Natural killer cell treated with Interleukin-12 subunit alpha and Interleukin-12 subunit beta and Interleukin-15 and Interleukin-18, amount 100 ng/mL, for 72 hours (primary cell): ENCODE data around the gene POLD2. TPM values are rescaled to one million over a fixed set of nuclear protein-coding genes. Genes with fewer than 3 reads are reported as not detected.

Experiments used
- ATAC-seq, 2 donors: fragments of 150-1000 bp; cut with Tn5 transposase in 1 of 2; sonication (Bioruptor Pico), chemical (Tn5 transposase) in 1 of 2; 2 replicates each; pipeline ENCODE4 v1.10.0; 2021
- DNase-seq: peaks from one replicate; pipeline ENCODE4 v3.0.0; 2022; ENCODE audit warnings: low spot score
- H3K27ac Mint-ChIP-seq, 2 donors: 1 replicate in 1 of 2; 2 replicates in 1 of 2; pipeline ENCODE4 v1.8.0; 2022; ENCODE audit warnings: mixed read lengths in 2 of 2, mild to moderate bottlenecking in 1 of 2, moderate library complexity in 1 of 2
- H3K27me3 Mint-ChIP-seq, 2 donors: 1 replicate in 1 of 2; 2 replicates in 1 of 2; pipeline ENCODE4 v1.8.0; 2022; ENCODE audit warnings: mixed read lengths in 2 of 2
- H3K36me3 Mint-ChIP-seq: one replicate; pipeline ENCODE4 v1.8.0; 2022; ENCODE audit warnings: mixed read lengths
- H3K4me1 Mint-ChIP-seq, 2 donors: 1 replicate in 1 of 2; 2 replicates in 1 of 2; pipeline ENCODE4 v1.8.0; 2022; ENCODE audit warnings: low read depth in 2 of 2, mixed read lengths in 2 of 2, mild to moderate bottlenecking in 1 of 2
- H3K4me3 Mint-ChIP-seq: one replicate; pipeline ENCODE4 v1.8.0; 2022; ENCODE audit warnings: mixed read lengths
- H3K9me3 Mint-ChIP-seq: 2 replicates; pipeline ENCODE4 v1.8.0; 2022; ENCODE audit warnings: mixed read lengths
- total RNA-seq, 2 donors: library from RNA; stranded (reverse); gene quantifications; one replicate each; pipeline ENCODE4 v1.2.3, GENCODE V29; 2022

POLD2 gene
- total RNA-seq, 2 donors from 2014 or later, result 101 to 229 TPM

- no peaks in the 10 kb centered on the region for H3K9me3 Mint-ChIP-seq
- H3K27ac Mint-ChIP-seq, result no peak overlapping the region
- H3K4me3 Mint-ChIP-seq, result no peak overlapping the region
- ATAC-seq, result no peak
- no peaks in the 10 kb centered on the region for H3K4me1 Mint-ChIP-seq
- peaks cover 5 to 11% of the 10 kb centered on the region in 2 donors for H3K27me3 Mint-ChIP-seq
- H3K36me3 Mint-ChIP-seq, result no peaks in the 10 kb centered on the region
- no peak for DNase-seq
Observed at GRCh38 chr7:44157116-44158080, 34.0 kb upstream of the POLD2 start.

GRCh38 chr7:44156453-44157010 is 33.2 kb upstream of the POLD2 start:
- H3K27me3 Mint-ChIP-seq, result peaks cover 0 to 2% of the 10 kb centered on the region in 2 donors
- no peaks in the 10 kb centered on the region for H3K36me3 Mint-ChIP-seq
- H3K4me1 Mint-ChIP-seq, result no peaks in the 10 kb centered on the region
- no peak for ATAC-seq
- H3K27ac Mint-ChIP-seq, result no peak overlapping the region
- H3K4me3 Mint-ChIP-seq, result no peak overlapping the region
- peak; percentile 37 for DNase-seq
- H3K9me3 Mint-ChIP-seq, result no peaks in the 10 kb centered on the region

GRCh38 chr7:44155191-44156185 is 32.1 kb upstream of the POLD2 start:
- H3K4me3 Mint-ChIP-seq, result no peak overlapping the region
- H3K4me1 Mint-ChIP-seq, result no peaks in the 10 kb centered on the region
- H3K36me3 Mint-ChIP-seq, result no peaks in the 10 kb centered on the region

GRCh38 chr7:44154703-44155102 is 31.4 kb upstream of the POLD2 start:
- Mint-ChIP-seq H3K27ac (no peak overlapping the region), H3K9me3 (no peaks in the 10 kb centered on the region), H3K27me3 (no peaks in the 10 kb centered on the region), H3K36me3 (no peaks in the 10 kb centered on the region), H3K4me3 (no peak overlapping the region), H3K4me1 (no peaks in the 10 kb centered on the region)
- ATAC-seq (no peak), DNase-seq (no peak)

More at GRCh38 chr7:44155191-44156185, 32.1 kb upstream of the POLD2 start:
- Mint-ChIP-seq H3K27ac (no peak overlapping the region), H3K9me3 (no peaks in the 10 kb centered on the region), H3K27me3 (no peaks in the 10 kb centered on the region)
- ATAC-seq (no peak), DNase-seq (peak; percentile 12)

- Mint-ChIP-seq H3K9me3 (no peaks in the 10 kb centered on the region), H3K4me3 (no peak overlapping the region), H3K4me1 (no peaks in the 10 kb centered on the region), H3K27me3 (no peaks in the 10 kb centered on the region), H3K36me3 (no peaks in the 10 kb centered on the region), H3K27ac (no peak overlapping the region)
- no peak for ATAC-seq
- peak; percentile 8 for DNase-seq
Observed at GRCh38 chr7:44153948-44154335, 30.6 kb upstream of the POLD2 start.

- Mint-ChIP-seq H3K27ac (no peak overlapping the region), H3K4me1 (no peaks in the 10 kb centered on the region), H3K4me3 (no peak overlapping the region), H3K27me3 (no peaks in the 10 kb centered on the region), H3K36me3 (no peaks in the 10 kb centered on the region), H3K9me3 (no peaks in the 10 kb centered on the region)
- no peak for ATAC-seq
- DNase-seq, result peak; percentile 55
Observed at GRCh38 chr7:44152971-44153947, 29.9 kb upstream of the POLD2 start.

GRCh38 chr7:44151956-44152355 is 28.6 kb upstream of the POLD2 start:
- no peak overlapping the region for H3K27ac Mint-ChIP-seq
- no peak overlapping the region for H3K4me3 Mint-ChIP-seq
- no peaks in the 10 kb centered on the region for H3K27me3 Mint-ChIP-seq
- DNase-seq (no peak), ATAC-seq (no peak)
- H3K9me3 Mint-ChIP-seq, result no peaks in the 10 kb centered on the region
- H3K36me3 Mint-ChIP-seq, result no peaks in the 10 kb centered on the region
- H3K4me1 Mint-ChIP-seq, result no peaks in the 10 kb centered on the region

GRCh38 chr7:44150966-44151941 is 27.9 kb upstream of the POLD2 start:
- DNase-seq, result no peak
- Mint-ChIP-seq H3K27ac (no peak overlapping the region), H3K4me3 (no peak overlapping the region), H3K36me3 (no peaks in the 10 kb centered on the region), H3K27me3 (no peaks in the 10 kb centered on the region), H3K9me3 (no peaks in the 10 kb centered on the region), H3K4me1 (no peaks in the 10 kb centered on the region)
- ATAC-seq, result no peak

- H3K9me3 Mint-ChIP-seq, result no peaks in the 10 kb centered on the region
Observed at GRCh38 chr7:44150466-44150832, 27.1 kb upstream of the POLD2 start.

GRCh38 chr7:44149571-44150465 is 26.5 kb upstream of the POLD2 start:
- no peak overlapping the region for H3K4me3 Mint-ChIP-seq
- no peak for ATAC-seq
- H3K27ac Mint-ChIP-seq, result no peak overlapping the region
- no peaks in the 10 kb centered on the region for H3K4me1 Mint-ChIP-seq
- H3K36me3 Mint-ChIP-seq, result no peaks in the 10 kb centered on the region
- DNase-seq, result peak; percentile 40
- peaks cover 0 to 3% of the 10 kb centered on the region in 2 donors for H3K27me3 Mint-ChIP-seq
- no peaks in the 10 kb centered on the region for H3K9me3 Mint-ChIP-seq

More at GRCh38 chr7:44150466-44150832, 27.1 kb upstream of the POLD2 start:
- Mint-ChIP-seq H3K4me1 (no peaks in the 10 kb centered on the region), H3K36me3 (no peaks in the 10 kb centered on the region), H3K27me3 (no peaks in the 10 kb centered on the region), H3K4me3 (no peak overlapping the region), H3K27ac (no peak overlapping the region)
- DNase-seq, result no peak
- ATAC-seq, result no peak

- peaks cover 0 to 3% of the 10 kb centered on the region in 2 donors for H3K27me3 Mint-ChIP-seq
- H3K9me3 Mint-ChIP-seq, result no peaks in the 10 kb centered on the region
- no peaks in the 10 kb centered on the region for H3K4me1 Mint-ChIP-seq
- no peak overlapping the region for H3K27ac Mint-ChIP-seq
- DNase-seq (peak; percentile 38), ATAC-seq (no peak)
- H3K36me3 Mint-ChIP-seq, result no peaks in the 10 kb centered on the region
- H3K4me3 Mint-ChIP-seq, result no peak overlapping the region
Observed at GRCh38 chr7:44148961-44149536, 25.7 kb upstream of the POLD2 start.
